ENCODE data around the gene COBL. TPM values are rescaled to one million over a fixed set of nuclear protein-coding genes. Genes with fewer than 3 reads are reported as not detected.

Gene COBL
- total RNA-seq, 2 donors from 2014 or later, result not detected

DNA sequence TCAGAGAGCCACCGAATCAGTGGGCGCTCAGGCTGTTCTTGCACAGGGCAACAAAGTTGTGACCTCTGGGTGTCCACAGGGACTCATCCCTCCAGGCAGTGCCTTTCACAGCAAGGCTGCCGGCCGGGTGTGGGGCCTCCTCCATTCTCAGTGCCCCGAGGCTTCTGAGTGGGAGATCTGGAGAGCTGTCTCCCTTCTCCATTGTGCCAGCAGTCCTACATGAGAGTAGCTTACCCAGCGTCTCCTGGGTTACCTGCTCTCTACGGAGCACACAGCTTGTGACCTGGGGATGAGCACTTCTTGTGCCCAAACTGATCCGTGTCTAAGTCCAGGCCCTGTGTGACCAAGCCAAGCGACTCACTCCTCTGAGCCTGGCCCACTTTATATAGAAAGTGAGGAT is 293.1 kb downstream of the COBL start:
- no peak for DNase-seq (ENCODE audit: low spot score)
- no peaks in the 10 kb centered on the region for H3K9me3 Mint-ChIP-seq
- no peaks in the 10 kb centered on the region for H3K36me3 Mint-ChIP-seq

DNA sequence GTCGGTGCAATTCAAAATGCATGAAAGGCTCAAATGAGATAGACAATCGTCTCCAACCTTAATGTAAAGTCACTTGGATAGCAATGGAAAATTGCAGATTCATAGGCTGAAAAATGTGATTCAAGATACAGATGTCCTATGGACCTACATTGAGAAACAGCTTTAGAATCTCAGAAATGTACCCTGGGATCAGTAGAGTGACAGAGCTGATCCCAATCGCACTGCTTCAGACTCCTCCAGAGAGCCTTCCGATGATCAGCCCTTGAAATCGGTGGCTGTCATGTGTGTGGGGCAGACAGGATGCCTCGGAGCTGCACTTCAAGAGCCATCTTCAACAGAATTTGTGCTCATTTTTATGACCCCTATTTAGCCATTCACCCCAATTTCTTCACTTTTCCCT is 293.8 kb downstream of the COBL start:
- no peak for ATAC-seq
- no peak overlapping the region for H3K4me3 Mint-ChIP-seq
- no peak overlapping the region for H3K27ac Mint-ChIP-seq
- no peak for DNase-seq (ENCODE audit: low spot score)
- peaks cover 7% of the 10 kb centered on the region for H3K9me3 Mint-ChIP-seq
- peaks cover 4 to 7% of the 10 kb centered on the region in 2 donors for H3K4me1 Mint-ChIP-seq (ENCODE audit: low read depth in 2 of 2)
- H3K36me3 Mint-ChIP-seq, result no peaks in the 10 kb centered on the region
- H3K27me3 Mint-ChIP-seq, result no peaks in the 10 kb centered on the region

More for the DNA sequence above, 293.1 kb downstream of the COBL start:
- Mint-ChIP-seq H3K27ac (no peak overlapping the region), H3K4me3 (no peak overlapping the region), H3K4me1 (ENCODE audit: low read depth in 2 of 2) (no peaks in the 10 kb centered on the region), H3K27me3 (no peaks in the 10 kb centered on the region)
- ATAC-seq, result no peak

DNA sequence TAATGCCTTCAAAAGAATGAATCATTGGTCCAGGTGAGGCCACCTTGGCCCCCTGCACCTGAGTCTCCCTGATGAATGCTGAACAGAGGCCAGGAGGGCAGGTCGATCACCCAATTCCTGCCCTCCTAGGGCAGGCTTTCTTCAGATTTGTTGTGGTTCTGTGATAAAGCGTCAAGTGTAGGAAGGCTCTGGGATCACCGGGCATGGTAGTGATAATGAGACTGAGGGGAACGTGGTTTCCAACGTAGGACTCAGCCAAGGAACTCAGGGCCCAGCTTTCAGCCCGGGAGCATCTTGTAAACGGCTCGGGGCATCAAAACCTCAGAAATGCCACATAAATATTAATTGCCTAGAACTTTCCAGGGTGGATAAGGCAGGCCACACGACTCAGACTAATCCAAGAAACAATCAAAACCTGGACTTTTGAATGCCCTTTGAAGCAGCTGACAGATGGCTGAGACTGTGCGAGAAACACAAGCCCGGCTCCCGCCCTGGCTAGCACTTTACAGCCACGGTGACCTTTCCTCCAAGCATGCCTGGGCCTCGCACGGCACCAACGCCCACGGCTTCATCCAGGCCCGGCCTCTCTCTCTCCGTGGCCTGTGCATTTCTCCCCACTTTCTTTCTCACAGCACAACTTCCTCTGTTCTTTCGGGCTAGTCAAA is 294.6 kb downstream of the COBL start:
- Mint-ChIP-seq H3K36me3 (no peaks in the 10 kb centered on the region), H3K27ac (no peak overlapping the region), H3K4me3 (no peak overlapping the region), H3K27me3 (no peaks in the 10 kb centered on the region), H3K9me3 (peaks cover 7% of the 10 kb centered on the region), H3K4me1 (ENCODE audit: low read depth in 2 of 2) (peaks cover 6 to 7% of the 10 kb centered on the region in 2 donors)
- ATAC-seq, result no peak
- no peak for DNase-seq (ENCODE audit: low spot score)

DNA sequence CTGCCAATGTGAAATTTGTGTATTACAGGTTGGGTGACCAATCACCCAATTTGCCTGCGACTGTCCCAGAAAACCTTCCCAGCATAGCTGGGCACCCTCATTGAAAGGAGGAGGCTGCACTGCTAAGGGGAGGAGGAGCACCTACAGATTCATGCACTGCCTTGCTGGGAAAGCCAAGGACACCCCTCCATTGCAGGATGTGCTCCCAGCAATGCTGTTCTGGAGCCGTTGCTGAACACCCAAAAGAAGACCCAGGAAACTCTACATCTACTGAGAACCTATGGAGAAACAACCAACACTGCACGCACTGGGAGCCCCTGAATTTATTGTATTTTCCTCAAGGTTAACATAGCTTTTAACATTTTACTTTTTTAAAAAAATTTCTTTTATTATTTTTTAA is 295.7 kb downstream of the COBL start:
- DNase-seq (ENCODE audit: low spot score) (no peak), ATAC-seq (no peak)
- Mint-ChIP-seq H3K4me3 (no peak overlapping the region), H3K27ac (no peak overlapping the region), H3K36me3 (no peaks in the 10 kb centered on the region), H3K9me3 (peaks cover 7% of the 10 kb centered on the region), H3K4me1 (ENCODE audit: low read depth in 2 of 2) (peaks cover 6 to 7% of the 10 kb centered on the region in 2 donors), H3K27me3 (no peaks in the 10 kb centered on the region)

DNA sequence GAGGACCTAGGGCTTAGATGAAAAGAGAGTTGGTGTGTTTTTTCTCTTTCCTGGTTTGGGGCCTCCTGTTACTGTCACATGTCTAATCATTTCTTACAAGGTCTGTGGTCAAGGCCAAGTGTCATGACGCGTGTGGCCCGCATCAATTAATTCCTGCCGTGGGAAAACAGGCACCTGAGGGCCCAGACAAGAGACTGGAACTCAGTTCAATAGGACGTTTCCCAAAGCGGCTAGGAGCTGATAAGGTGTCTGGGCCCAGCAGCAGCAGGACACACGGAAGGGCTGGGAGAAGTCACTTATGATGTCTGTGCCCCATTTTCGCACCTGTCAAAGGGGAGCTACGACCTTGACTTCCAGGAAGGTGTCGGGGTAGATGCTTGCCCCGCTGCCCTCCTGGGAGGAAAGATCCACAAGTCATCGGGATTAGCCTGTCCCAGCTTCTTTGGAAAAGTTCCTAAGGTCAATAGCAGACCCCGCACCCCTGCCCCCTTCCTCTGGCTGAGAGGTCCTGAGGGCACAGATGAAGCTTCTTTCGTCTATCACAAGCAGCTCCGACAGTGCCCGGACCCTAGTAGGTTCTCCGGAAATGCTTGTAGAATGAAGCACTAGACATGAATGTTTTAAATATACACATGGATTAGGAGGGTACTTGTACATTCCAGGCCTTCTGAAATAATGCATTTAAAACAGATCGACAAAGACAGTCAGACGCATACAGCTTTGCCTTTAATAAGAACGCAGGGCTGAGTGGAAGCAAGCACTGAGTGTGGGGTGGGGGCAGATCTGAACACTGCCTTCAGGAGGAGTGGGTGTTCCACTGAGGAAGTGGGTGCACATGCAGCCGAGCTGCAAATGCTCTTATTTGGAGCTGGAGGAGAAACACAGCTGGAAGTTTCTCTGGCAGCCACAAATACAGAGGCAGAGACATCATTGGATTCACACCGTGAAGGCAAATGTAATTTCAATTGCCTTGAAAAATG is 296.4 kb downstream of the COBL start:
- Mint-ChIP-seq H3K27ac (no peak overlapping the region), H3K4me3 (no peak overlapping the region), H3K27me3 (no peaks in the 10 kb centered on the region), H3K36me3 (no peaks in the 10 kb centered on the region), H3K9me3 (peaks cover 7% of the 10 kb centered on the region), H3K4me1 (ENCODE audit: low read depth in 2 of 2) (peaks cover 6 to 7% of the 10 kb centered on the region in 2 donors)
- no peak for DNase-seq (ENCODE audit: low spot score)
- ATAC-seq, result no peak

DNA sequence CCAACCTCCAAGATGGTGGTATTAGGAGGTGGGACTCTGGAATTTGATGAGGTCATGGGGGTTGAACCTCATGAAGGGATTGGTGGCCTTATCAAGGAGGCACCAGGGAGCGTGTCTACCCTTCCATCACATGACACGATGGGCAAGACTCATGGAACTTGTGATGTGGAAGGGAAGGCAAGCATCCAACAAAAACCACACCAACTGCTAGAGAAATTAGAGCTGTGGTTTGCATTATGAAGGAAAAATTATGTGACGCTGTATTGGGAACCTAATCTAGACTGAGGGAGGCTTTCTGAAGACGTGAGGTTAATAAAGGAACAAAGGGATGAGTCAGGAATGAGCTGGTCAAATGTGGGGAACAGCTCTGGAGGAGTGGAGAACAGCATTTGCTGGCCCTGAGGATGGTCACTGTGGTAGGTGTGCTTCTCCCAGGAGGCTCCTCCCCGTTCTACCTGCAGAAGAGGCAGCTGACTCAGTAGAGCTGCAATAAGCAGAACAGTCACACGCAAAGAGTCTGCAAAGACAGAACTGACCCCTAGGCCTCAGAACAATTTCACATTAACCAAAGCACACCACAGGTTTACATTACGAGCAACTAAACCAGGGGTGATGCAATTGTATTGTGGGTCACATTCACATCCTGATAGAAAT is 297.3 kb downstream of the COBL start:
- Mint-ChIP-seq H3K4me1 (ENCODE audit: low read depth in 2 of 2) (peaks cover 6 to 7% of the 10 kb centered on the region in 2 donors), H3K4me3 (no peak overlapping the region), H3K36me3 (no peaks in the 10 kb centered on the region), H3K27me3 (no peaks in the 10 kb centered on the region), H3K9me3 (peaks cover 7% of the 10 kb centered on the region), H3K27ac (no peak overlapping the region)
- DNase-seq (ENCODE audit: low spot score) (no peak), ATAC-seq (no peak)

DNA sequence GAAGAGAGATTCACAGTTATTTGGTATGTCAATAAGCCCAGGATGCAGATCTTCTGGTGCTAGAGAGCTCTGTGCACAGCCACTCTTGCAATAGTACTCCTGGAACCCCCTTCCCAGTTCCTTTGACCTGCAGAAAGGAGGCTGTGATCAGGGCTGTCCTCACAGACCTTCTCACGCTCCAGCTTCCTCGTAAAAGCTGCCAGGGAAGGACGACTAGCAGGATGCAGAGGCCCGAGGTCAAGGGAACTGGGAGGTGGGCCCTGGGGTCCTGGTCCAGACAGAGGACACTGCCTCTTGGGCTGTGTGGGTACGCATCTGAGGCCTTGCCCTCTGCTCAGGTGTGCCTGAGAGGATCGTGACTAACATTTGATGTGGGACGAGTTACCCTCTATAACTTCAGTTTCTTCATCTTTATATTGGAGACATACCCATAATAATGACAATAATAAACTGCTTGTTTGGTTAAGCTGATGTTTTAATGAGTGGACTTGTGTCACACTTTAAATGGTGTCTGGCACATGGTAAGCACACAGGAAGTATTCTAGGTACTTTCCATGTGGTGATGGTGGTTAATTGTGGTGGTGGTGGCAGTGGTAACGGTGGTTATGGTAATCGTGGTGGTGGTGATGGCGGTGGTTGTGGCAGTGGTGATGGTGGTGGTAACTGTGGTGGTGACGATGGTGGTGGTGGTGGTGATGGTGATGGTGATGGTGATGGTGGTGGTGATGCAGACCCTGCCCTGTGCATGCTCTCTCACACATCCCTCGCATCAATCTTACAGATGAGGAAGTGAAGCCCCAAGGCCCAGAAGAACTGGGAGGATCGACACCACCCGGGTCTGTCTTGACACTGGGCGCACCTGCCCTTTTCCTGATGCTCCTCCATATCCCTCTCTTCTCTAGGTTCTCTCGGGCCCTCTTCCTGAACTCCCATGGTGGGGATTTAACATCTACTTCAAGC is 298.8 kb downstream of the COBL start:
- no peak for DNase-seq (ENCODE audit: low spot score)

DNA sequence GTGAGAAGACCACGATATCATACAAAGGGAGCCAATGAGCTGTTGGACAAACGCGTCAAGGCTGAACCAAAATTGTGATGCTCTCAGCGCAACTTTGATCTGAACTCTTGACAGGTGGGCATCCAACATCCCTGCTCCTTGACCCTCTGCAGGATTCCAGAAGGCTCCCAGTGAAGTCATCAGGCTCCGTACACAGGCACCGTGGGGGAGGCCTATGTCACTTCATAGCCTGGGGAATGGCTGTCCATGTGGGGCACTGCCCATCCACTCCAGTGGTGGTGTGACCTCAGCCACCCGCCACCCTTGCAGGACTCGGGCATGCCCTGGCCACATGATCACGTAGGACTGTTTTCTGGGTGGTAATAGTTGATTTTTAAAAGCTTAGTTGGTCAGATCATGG is 300.1 kb downstream of the COBL start:
- ATAC-seq (no peak), DNase-seq (ENCODE audit: low spot score) (no peak)
- no peak overlapping the region for H3K27ac Mint-ChIP-seq
- H3K4me3 Mint-ChIP-seq, result no peak overlapping the region
- no peaks in the 10 kb centered on the region for H3K27me3 Mint-ChIP-seq
- peaks cover 6 to 7% of the 10 kb centered on the region in 2 donors for H3K4me1 Mint-ChIP-seq (ENCODE audit: low read depth in 2 of 2)
- H3K36me3 Mint-ChIP-seq, result no peaks in the 10 kb centered on the region
- peaks cover 7% of the 10 kb centered on the region for H3K9me3 Mint-ChIP-seq

More for the DNA sequence above, 298.8 kb downstream of the COBL start:
- Mint-ChIP-seq H3K4me3 (no peak overlapping the region), H3K36me3 (no peaks in the 10 kb centered on the region), H3K27ac (no peak overlapping the region), H3K27me3 (no peaks in the 10 kb centered on the region), H3K9me3 (peaks cover 7% of the 10 kb centered on the region), H3K4me1 (ENCODE audit: low read depth in 2 of 2) (peaks cover 6 to 7% of the 10 kb centered on the region in 2 donors)
- no peak for ATAC-seq

DNA sequence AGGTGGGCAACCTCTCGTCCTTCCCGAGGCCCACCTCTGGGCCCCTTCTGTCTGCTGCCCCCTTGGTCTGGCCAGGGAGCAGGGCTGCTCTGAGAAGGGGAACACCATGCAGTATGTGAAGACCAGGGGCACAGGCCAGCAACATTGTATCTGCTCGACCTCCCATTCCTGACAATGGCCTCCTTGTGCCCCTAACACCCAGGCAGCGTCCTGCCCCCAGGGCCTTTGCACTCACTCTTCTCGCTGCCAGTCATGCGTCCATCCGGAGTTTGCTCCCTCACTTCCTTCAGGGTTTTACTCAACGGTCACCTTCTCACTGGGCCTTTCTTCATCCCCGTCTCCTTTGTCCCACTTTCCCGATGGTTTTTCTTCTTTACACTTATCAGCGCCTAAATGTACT is 301.0 kb downstream of the COBL start:
- DNase-seq (ENCODE audit: low spot score), result no peak
- H3K27me3 Mint-ChIP-seq, result no peaks in the 10 kb centered on the region
- peak in 1 of 2 donors; percentile 29 for ATAC-seq
- no peaks in the 10 kb centered on the region for H3K36me3 Mint-ChIP-seq
- peaks cover 7% of the 10 kb centered on the region for H3K9me3 Mint-ChIP-seq
- H3K4me3 Mint-ChIP-seq, result no peak overlapping the region
- H3K27ac Mint-ChIP-seq, result no peak overlapping the region
- peaks cover 6 to 7% of the 10 kb centered on the region in 2 donors for H3K4me1 Mint-ChIP-seq (ENCODE audit: low read depth in 2 of 2)

DNA sequence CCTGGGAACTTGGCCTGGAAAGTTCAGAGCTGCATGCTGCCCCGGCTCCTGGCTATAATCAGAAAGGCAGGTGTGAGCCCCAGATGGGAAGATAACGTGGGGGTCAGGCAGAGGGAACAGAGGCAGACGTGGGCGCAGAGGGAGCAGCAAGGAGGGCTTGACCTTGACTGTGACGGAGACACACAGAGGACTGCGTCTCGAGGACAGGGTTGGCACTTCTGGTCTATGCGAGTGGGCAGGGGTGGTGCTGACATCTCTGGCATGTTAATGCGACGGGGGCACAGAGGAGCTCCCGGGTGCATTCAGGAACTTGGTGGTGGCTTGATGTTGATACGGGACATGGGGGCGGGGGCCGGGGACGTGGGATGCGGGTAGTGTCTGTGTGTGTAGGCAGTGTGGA is 301.8 kb downstream of the COBL start:
- Mint-ChIP-seq H3K4me1 (ENCODE audit: low read depth in 2 of 2) (peaks cover 6 to 7% of the 10 kb centered on the region in 2 donors), H3K9me3 (peaks cover 7% of the 10 kb centered on the region), H3K27me3 (no peaks in the 10 kb centered on the region), H3K36me3 (no peaks in the 10 kb centered on the region), H3K27ac (no peak overlapping the region), H3K4me3 (no peak overlapping the region)
- DNase-seq (ENCODE audit: low spot score), result no peak
- no peak for ATAC-seq

DNA sequence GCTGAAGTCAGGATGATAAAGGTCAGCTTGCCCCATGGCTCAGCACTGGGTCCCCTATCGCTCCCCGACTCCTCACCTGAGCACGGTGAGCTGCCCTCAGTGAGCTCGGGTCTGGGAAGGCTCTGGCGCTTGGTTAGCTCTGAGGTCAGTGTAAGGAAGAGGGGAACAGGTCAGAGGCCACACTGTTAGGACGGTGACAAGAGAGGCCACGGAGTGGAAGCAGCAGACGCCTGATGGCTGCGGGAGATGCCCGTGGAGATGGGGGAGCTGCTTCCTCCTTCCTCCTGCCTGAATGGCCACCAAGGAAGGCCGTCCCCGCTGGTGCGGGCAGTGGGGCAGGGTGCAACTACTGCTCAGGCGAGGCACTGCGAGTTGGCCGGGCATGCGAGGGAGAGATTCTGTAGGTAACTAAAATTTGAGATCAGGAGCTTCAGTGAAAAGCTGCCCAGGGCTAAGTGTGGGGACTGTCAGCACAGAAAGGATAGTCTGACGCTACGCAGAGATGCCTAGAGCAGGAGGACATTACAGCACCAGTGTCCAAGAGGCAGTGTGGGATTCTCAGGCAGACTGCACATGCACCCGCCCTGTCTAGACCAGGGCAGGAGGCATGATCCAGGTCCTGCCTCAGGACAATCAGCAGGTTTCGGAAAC is 302.6 kb downstream of the COBL start:
- Mint-ChIP-seq H3K27me3 (no peaks in the 10 kb centered on the region), H3K36me3 (no peaks in the 10 kb centered on the region), H3K4me1 (ENCODE audit: low read depth in 2 of 2) (peaks cover 6 to 7% of the 10 kb centered on the region in 2 donors), H3K4me3 (no peak overlapping the region), H3K27ac (no peak overlapping the region), H3K9me3 (peaks cover 7% of the 10 kb centered on the region)
- peak in 1 of 2 donors; percentile 17 for ATAC-seq
- DNase-seq (ENCODE audit: low spot score), result no peak

DNA sequence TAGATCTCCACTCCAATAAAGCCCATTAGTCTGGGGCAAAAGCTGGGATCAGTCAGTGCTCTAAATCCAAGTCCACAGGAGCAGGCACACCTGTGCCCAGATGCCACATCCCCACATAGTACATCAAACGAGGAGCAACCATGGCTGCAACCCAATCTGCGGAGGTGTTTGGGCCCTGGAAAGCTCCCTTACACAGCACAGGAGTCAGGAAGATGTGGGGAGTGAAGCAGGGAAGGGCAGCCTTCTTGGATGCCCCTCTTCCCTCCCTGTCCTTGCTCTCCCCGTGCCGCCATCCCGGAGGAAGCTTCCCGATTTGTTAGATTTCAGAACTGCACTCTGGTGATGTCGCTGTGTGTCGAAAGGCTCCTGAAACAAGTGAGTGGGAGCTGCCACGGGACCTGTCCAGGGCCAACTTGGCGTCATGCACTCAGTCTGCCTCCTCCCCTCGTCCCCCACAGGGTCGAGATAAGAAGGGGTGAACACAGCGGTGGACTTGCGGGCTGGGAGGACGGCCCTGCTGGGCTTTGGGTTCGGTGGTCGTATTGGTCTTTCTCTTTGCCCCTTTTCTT is 303.3 kb downstream of the COBL start:
- Mint-ChIP-seq H3K4me3 (no peak overlapping the region), H3K27ac (no peak overlapping the region), H3K4me1 (ENCODE audit: low read depth in 2 of 2) (peaks cover 5 to 6% of the 10 kb centered on the region in 2 donors), H3K36me3 (no peaks in the 10 kb centered on the region), H3K9me3 (peaks cover 5% of the 10 kb centered on the region), H3K27me3 (no peaks in the 10 kb centered on the region)
- DNase-seq (ENCODE audit: low spot score) (no peak), ATAC-seq (no peak)

Data from natural killer cell treated with Interleukin-12 subunit alpha and Interleukin-12 subunit beta and Interleukin-15 and Interleukin-18, amount 100 ng/mL, for 72 hours (primary cell).